HCT116 (cell line): Measurements from ENCODE around the gene ZXDC. TPM values are rescaled to one million over a fixed set of nuclear protein-coding genes. Genes with fewer than 3 reads are reported as not detected.

Experiments used
- ATAC-seq: fragments of 200-7000 bp; cut with Tn5 transposase; 2 replicates; pipeline ENCODE4 v1.9.1; 2020; ENCODE audit warnings: mild to moderate bottlenecking, moderate library complexity
- BruUV-seq: library from RNA; stranded (reverse); fragments of 400-500 nt; replicated peaks from 2 replicates; lab custom pipeline; 2021; lab: Mats Ljungman, UMichigan
- CTCF ChIA-PET: fragments of 300-600 bp; sonication (Branson Sonifier 250); formaldehyde crosslinking; loops from one replicate; lab custom pipeline; 2021; ENCODE audit warnings: antibody characterized with exemption; lab: Charles Lee
- POLR2A ChIA-PET: fragments of 300-600, 350-600 bp; sonication (Branson Sonifier 250); formaldehyde crosslinking; loops from one replicate; lab custom pipeline; 2021; ENCODE audit warnings: antibody characterized with exemption; lab: Charles Lee
- RAD21 ChIA-PET, 2 experiments: fragments of 300-600 bp; sonication (Branson Sonifier 250); formaldehyde crosslinking; loops; one replicate each; lab custom pipeline; 2023; ENCODE audit warnings: low total read pairs in 2 of 2; ENCODE audit not compliant: uncharacterized antibody in 2 of 2, unreplicated experiment in 2 of 2, low non-redundant PET in 1 of 2; lab: Charles Lee
- DNase-seq: peaks from one replicate; pipeline ENCODE4 v3.0.0-alpha.2; 2010; ENCODE audit warnings: low read depth, low spot score
- H2AFZ ChIP-seq: fragments of 200-600 bp; shearing (Covaris generic), sonication (generic); 2 replicates; pipeline ENCODE4 v1.6.1; 2017; ENCODE audit warnings: low read depth, mixed run types, mixed read lengths, antibody characterized with exemption, low read length; ENCODE audit not compliant: poor library complexity, severe bottlenecking
- H3K27ac ChIP-seq: 2 replicates; pipeline ENCODE4 v1.5.1; 2012; ENCODE audit warnings: low read depth, low read length
- H3K27me3 ChIP-seq: fragments of 200-600 bp; sonication (generic); 2 replicates; pipeline ENCODE4 v1.6.1; 2016; ENCODE audit warnings: mixed run types, low read length, mixed read lengths; ENCODE audit not compliant: insufficient read depth
- H3K36me3 ChIP-seq, 2 experiments: fragments of 200-500 bp in 1 of 2; fragments of 200-600 bp in 1 of 2; sonication (Bioruptor generic) in 1 of 2; sonication (generic) in 1 of 2; 2 replicates each; pipeline versions ENCODE4 v1.5.1 to v1.6.1; 2014 to 2016; ENCODE audit warnings: low read length in 2 of 2, inconsistent platforms in 1 of 2, mixed read lengths in 1 of 2, mixed run types in 1 of 2; ENCODE audit not compliant: insufficient read depth in 2 of 2, control insufficient read depth in 1 of 2
- H3K4me1 ChIP-seq, 2 experiments: fragments of 200-600 bp in 1 of 2; sonication (generic) in 1 of 2; 2 replicates each; pipeline versions ENCODE4 v1.5.1 to v1.6.1; 2012 to 2017; ENCODE audit warnings: low read length in 2 of 2, inconsistent platforms in 1 of 2, mild to moderate bottlenecking in 1 of 2, mixed read lengths in 1 of 2, mixed run types in 1 of 2, moderate library complexity in 1 of 2; ENCODE audit not compliant: insufficient read depth in 2 of 2, control insufficient read depth in 1 of 2
- H3K4me2 ChIP-seq: fragments of 200-600 bp; sonication (generic); 2 replicates; pipeline ENCODE4 v1.6.1; 2017; ENCODE audit warnings: mixed run types, low read length, mixed read lengths
- H3K4me3 ChIP-seq, 2 experiments: fragments of 200-600 bp in 1 of 2; sonication (generic) in 1 of 2; replicated peaks in 1 of 2; 2 replicates each; pipeline ENCODE4 v1.5.1; 2011 to 2016; ENCODE audit warnings: low read length in 2 of 2, control low read depth in 1 of 2, low read depth in 1 of 2, mild to moderate bottlenecking in 1 of 2, mixed read lengths in 1 of 2, mixed run types in 1 of 2
- H3K79me2 ChIP-seq: fragments of 200-600 bp; sonication (generic); 2 replicates; pipeline ENCODE4 v1.6.1; 2017; ENCODE audit warnings: mild to moderate bottlenecking, mixed run types, low read length, moderate library complexity, mixed read lengths; ENCODE audit not compliant: insufficient read depth
- H3K9ac ChIP-seq: fragments of 200-600 bp; sonication (generic); 2 replicates; pipeline ENCODE4 v1.6.1; 2016; ENCODE audit warnings: low read length, mixed read lengths
- H3K9me2 ChIP-seq: fragments of 200-600 bp; sonication (generic), shearing (Covaris generic); 2 replicates; pipeline ENCODE4 v1.6.1; 2017; ENCODE audit warnings: mixed run types, mild to moderate bottlenecking, moderate library complexity; ENCODE audit not compliant: insufficient read depth
- H3K9me3 ChIP-seq, 2 experiments: fragments of 200-500 bp in 1 of 2; fragments of 200-600 bp in 1 of 2; sonication (Bioruptor generic) in 1 of 2; sonication (generic) in 1 of 2; 2 replicates each; pipeline ENCODE4 v1.6.1; 2014 to 2017; ENCODE audit warnings: low read length in 2 of 2, mixed read lengths in 2 of 2, inconsistent platforms in 1 of 2, low read depth in 1 of 2, mild to moderate bottlenecking in 1 of 2, mixed run types in 1 of 2, moderate library complexity in 1 of 2; ENCODE audit not compliant: control insufficient read depth in 1 of 2, insufficient read depth in 1 of 2
- H4K20me1 ChIP-seq: fragments of 200-600 bp; sonication (generic), shearing (Covaris generic); 2 replicates; pipeline ENCODE4 v1.6.1; 2017; ENCODE audit warnings: mixed run types, mild to moderate bottlenecking, moderate library complexity; ENCODE audit not compliant: insufficient read depth
- EZH2phosphoT487 ChIP-seq: fragments of 200-600 bp; IDR thresholded peaks from 2 replicates; pipeline ENCODE4 v1.6.1; 2018; ENCODE audit warnings: antibody characterized with exemption, borderline replicate concordance
- intact Hi-C: fragments of 100-400 bp; cut with micrococcal nuclease; formaldehyde crosslinking; loops from 2 replicates; pipeline ENCODE4 v1.10.0; 2022
- total RNA-seq: library from RNA; stranded (reverse); gene quantifications from one replicate; pipeline ENCODE4 v1.2.1, GENCODE V29; 2021; ENCODE audit not compliant: unreplicated experiment
- TF ChIP-seq, protein P1 (sequence below): IDR thresholded peaks from 2 replicates; pipeline ENCODE4 v1.6.1; 2011; ENCODE audit warnings: mild to moderate bottlenecking, low read length, moderate library complexity; ENCODE audit not compliant: insufficient replicate concordance; ENCODE audit errors: extremely low read depth
- TF ChIP-seq, protein P2 (sequence below): IDR thresholded peaks from 2 replicates; pipeline ENCODE4 v1.6.1; 2012; ENCODE audit warnings: low read depth

Gene ZXDC
- total RNA-seq, 1 experiment from 2014 or later = 29.9 TPM

DNA sequence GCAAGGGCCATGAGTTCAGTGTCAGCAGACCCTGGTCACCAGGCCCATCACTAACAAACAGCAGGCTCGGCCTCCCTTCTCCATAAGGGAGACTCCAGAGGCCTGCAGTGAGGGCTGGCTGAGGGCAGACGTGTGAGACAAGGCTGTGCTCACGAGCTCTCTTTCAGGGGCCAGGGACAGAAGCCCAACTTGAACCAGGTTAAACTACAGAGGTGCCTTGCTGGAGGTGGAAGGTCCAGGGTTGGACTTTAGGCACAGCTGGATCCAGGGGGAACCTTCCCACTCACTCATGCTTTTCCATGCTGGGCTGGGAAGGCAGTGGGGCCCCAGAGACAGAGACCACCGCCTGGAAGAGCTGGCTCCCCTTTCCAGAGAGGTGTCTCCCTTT, 62.0 kb downstream of the ZXDC start:
- no peak overlapping the region for H3K9ac ChIP-seq
- ATAC-seq (no peak), DNase-seq (no peak)
- 0 out of 2 replicates have a peak, but pooled peaks cover 7% of the 10 kb centered on the region for H3K27me3 ChIP-seq
- H4K20me1 ChIP-seq = no peaks in the 10 kb centered on the region
- no peak overlapping the region for H3K4me3 ChIP-seq
- no peaks in the 10 kb centered on the region for H3K79me2 ChIP-seq
- TF ChIP-seq, protein P1, sequence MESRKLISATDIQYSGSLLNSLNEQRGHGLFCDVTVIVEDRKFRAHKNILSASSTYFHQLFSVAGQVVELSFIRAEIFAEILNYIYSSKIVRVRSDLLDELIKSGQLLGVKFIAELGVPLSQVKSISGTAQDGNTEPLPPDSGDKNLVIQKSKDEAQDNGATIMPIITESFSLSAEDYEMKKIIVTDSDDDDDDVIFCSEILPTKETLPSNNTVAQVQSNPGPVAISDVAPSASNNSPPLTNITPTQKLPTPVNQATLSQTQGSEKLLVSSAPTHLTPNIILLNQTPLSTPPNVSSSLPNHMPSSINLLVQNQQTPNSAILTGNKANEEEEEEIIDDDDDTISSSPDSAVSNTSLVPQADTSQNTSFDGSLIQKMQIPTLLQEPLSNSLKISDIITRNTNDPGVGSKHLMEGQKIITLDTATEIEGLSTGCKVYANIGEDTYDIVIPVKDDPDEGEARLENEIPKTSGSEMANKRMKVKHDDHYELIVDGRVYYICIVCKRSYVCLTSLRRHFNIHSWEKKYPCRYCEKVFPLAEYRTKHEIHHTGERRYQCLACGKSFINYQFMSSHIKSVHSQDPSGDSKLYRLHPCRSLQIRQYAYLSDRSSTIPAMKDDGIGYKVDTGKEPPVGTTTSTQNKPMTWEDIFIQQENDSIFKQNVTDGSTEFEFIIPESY = no peak
- TF ChIP-seq EZH2phosphoT487 = no peak
- no peaks in the 10 kb centered on the region for H3K36me3 ChIP-seq
- no peaks in the 10 kb centered on the region for H3K4me1 ChIP-seq
- no peaks in the 10 kb centered on the region for H3K9me3 ChIP-seq
- H3K4me2 ChIP-seq = no peak overlapping the region
- ChIA-PET RAD21 (no interaction called here), POLR2A (no interaction called here), CTCF (no interaction called here)
- no peak overlapping the region for H2AFZ ChIP-seq
- H3K27ac ChIP-seq = no peak overlapping the region
- intact Hi-C loops = no loop called here
- BruUV-seq = no TSS peak
- H3K9me2 ChIP-seq = no peaks in the 10 kb centered on the region

DNA sequence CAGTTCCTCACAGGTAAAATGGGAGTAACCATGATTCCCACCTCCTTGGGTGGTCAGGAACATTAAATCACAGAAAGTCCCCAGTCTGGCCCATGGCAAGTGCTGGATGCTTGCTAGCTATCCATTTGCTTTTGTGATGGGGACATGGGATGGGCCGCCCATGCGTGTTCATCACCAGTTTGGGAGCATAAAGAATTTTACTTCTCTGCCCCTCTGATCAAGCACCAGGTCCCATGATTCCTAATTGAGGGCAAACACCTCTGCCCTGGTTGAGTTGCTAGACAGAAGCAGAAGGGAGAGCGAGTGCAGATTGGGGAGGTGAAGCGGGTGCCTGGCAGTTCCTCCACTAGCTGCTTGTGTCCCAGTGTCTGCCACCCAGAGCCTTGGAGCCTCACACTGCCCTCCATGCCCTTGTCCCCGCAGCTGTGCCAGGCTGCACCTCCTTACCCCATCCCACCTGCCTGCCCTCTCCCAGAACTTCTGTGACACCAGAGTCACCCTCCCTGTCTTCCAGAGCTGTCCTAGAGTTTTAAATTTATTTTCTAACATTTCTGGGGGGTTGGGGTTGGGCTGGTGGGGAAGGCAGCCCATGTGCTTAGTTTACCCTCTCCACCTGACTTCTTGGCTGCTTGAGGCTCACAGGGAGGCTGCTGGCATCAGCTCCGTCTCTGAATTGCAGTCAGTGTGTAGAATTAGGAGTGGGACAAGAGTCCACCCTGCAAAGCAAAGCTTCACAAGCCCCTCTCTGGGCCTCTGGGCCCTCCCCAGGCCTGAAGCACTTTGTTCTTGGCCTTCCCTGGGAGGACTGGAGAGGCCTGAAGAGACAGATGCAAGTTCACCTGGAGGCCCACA, 62.6 kb downstream of the ZXDC start:
- CTCF ChIA-PET = no interaction called here
- Histone ChIP-seq H3K27me3 (0 out of 2 replicates have a peak, but pooled peaks cover 7% of the 10 kb centered on the region), H3K4me3 (no peak overlapping the region), H4K20me1 (no peaks in the 10 kb centered on the region), H3K79me2 (no peaks in the 10 kb centered on the region), H3K4me1 (no peaks in the 10 kb centered on the region), H3K9ac (no peak overlapping the region), H2AFZ (no peak overlapping the region), H3K9me3 (no peaks in the 10 kb centered on the region), H3K4me2 (no peak overlapping the region), H3K27ac (no peak overlapping the region), H3K36me3 (no peaks in the 10 kb centered on the region), H3K9me2 (no peaks in the 10 kb centered on the region)
- DNase-seq (no peak), ATAC-seq (no peak)
- TF ChIP-seq, protein P2, sequence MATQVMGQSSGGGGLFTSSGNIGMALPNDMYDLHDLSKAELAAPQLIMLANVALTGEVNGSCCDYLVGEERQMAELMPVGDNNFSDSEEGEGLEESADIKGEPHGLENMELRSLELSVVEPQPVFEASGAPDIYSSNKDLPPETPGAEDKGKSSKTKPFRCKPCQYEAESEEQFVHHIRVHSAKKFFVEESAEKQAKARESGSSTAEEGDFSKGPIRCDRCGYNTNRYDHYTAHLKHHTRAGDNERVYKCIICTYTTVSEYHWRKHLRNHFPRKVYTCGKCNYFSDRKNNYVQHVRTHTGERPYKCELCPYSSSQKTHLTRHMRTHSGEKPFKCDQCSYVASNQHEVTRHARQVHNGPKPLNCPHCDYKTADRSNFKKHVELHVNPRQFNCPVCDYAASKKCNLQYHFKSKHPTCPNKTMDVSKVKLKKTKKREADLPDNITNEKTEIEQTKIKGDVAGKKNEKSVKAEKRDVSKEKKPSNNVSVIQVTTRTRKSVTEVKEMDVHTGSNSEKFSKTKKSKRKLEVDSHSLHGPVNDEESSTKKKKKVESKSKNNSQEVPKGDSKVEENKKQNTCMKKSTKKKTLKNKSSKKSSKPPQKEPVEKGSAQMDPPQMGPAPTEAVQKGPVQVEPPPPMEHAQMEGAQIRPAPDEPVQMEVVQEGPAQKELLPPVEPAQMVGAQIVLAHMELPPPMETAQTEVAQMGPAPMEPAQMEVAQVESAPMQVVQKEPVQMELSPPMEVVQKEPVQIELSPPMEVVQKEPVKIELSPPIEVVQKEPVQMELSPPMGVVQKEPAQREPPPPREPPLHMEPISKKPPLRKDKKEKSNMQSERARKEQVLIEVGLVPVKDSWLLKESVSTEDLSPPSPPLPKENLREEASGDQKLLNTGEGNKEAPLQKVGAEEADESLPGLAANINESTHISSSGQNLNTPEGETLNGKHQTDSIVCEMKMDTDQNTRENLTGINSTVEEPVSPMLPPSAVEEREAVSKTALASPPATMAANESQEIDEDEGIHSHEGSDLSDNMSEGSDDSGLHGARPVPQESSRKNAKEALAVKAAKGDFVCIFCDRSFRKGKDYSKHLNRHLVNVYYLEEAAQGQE = no peak
- RAD21 ChIA-PET = no interaction called here
- intact Hi-C loops = no loop called here
- no TSS peak for BruUV-seq
- POLR2A ChIA-PET = no interaction called here
